ENCODE measurements around the gene A4GNT.

DNA sequence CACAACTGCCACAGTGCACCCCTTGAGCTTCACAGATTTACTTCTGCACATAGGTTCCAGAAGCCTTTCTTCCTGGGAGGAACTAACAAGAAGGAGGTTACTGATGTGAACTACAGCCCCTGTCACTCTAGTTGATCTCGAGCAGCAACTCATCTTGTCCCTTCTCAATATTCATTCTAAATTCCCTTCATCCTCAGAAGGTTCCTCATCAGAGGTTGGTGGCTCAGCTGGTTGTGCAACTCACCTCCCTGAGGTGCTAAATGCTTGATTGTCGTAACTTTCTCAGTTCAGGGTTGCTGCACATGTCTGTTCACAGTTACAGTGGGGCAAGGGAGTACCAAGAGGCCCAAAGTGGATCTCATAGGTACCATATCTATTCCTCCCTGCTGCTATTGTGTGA, 5.7 kb upstream of the A4GNT start:
- TF ChIP-seq EZH2phosphoT487 (IDR thresholded peaks at IDR 0.05; ENCODE audit: insufficient read depth, low read depth) = no peak
- no peak for TF ChIP-seq EZH2 (IDR thresholded peaks at IDR 0.05; ENCODE audit: insufficient read depth, poor library complexity, severe bottlenecking)

Measured in GM23248 (cell line).